Activated CD4-positive, alpha-beta T cell treated with anti-CD3 and anti-CD28 coated beads, Interleukin-2, amount 10 ng/mL, durations not matched to agents 24 days and 14 days (primary cell): ENCODE measurements around the gene DRAM1. TPM values are rescaled to one million over a fixed set of nuclear protein-coding genes. Genes with fewer than 3 reads are reported as not detected.
A peak's percentile ranks its signal among the peaks of the same experiment; 100 is the strongest.
"Not testable (repeated sequence)": the region's sequence is repeated elsewhere in the genome, so short reads cannot be mapped to it uniquely, and the experiment has no call there.

Experiments
- DNase-seq: peaks from one replicate; pipeline ENCODE4 v3.0.0; 2022
- H3K27ac Mint-ChIP-seq: one replicate; pipeline ENCODE4 v1.8.0; 2022; ENCODE audit warnings: mild to moderate bottlenecking, mixed read lengths
- H3K27me3 Mint-ChIP-seq: one replicate; pipeline ENCODE4 v1.8.0; 2022; ENCODE audit warnings: mixed read lengths
- H3K36me3 Mint-ChIP-seq: one replicate; pipeline ENCODE4 v1.8.0; 2022; ENCODE audit warnings: low read depth, mild to moderate bottlenecking, mixed read lengths
- H3K4me1 Mint-ChIP-seq: one replicate; pipeline ENCODE4 v1.8.0; 2021; ENCODE audit warnings: mixed read lengths
- H3K4me3 Mint-ChIP-seq: one replicate; pipeline ENCODE4 v1.8.0; 2022; ENCODE audit warnings: mild to moderate bottlenecking, moderate library complexity, mixed read lengths
- H3K9me3 Mint-ChIP-seq: one replicate; pipeline ENCODE4 v1.8.0; 2021; ENCODE audit warnings: mixed read lengths
- intact Hi-C: fragments of 100-400 bp; cut with micrococcal nuclease; formaldehyde crosslinking; loops from one replicate; pipeline ENCODE4 v1.15.1; 2023
- total RNA-seq: library from RNA; stranded (reverse); gene quantifications from 2 replicates; pipeline ENCODE4 v1.2.3, GENCODE V29; 2022

The DRAM1 gene
- total RNA-seq, 1 donor from 2014 or later, result 4.3 TPM

- Mint-ChIP-seq H3K4me1 (peaks cover 6% of the 10 kb centered on the region), H3K27ac (no peak overlapping the region), H3K9me3 (no peaks in the 10 kb centered on the region), H3K27me3 (no peaks in the 10 kb centered on the region), H3K36me3 (peaks cover 2% of the 10 kb centered on the region), H3K4me3 (no peak overlapping the region)
- DNase-seq, result no peak
- intact Hi-C loops, result no loop called here
Measured at GRCh38 chr12:101850199-101850598, 27.2 kb upstream of the DRAM1 start.

- H3K4me1 Mint-ChIP-seq, result peaks cover 6% of the 10 kb centered on the region
- H3K36me3 Mint-ChIP-seq, result peaks cover 3% of the 10 kb centered on the region
- intact Hi-C loops, result no loop called here
- no peaks in the 10 kb centered on the region for H3K27me3 Mint-ChIP-seq
- H3K9me3 Mint-ChIP-seq, result peaks cover 6% of the 10 kb centered on the region
- H3K4me3 Mint-ChIP-seq, result no peak overlapping the region
- H3K27ac Mint-ChIP-seq, result no peak overlapping the region
- DNase-seq, result no peak
Measured at GRCh38 chr12:101852998-101853397, 24.4 kb upstream of the DRAM1 start.

- Mint-ChIP-seq H3K4me1 (peaks cover 13% of the 10 kb centered on the region), H3K27ac (no peak overlapping the region)
- intact Hi-C loops, result no loop called here
Measured at GRCh38 chr12:101854747-101855146, 22.6 kb upstream of the DRAM1 start.

GRCh38 chr12:101855364-101855884 is 22.0 kb upstream of the DRAM1 start:
- Mint-ChIP-seq H3K9me3 (peaks cover 6% of the 10 kb centered on the region), H3K27me3 (no peaks in the 10 kb centered on the region), H3K4me1 (peaks cover 17% of the 10 kb centered on the region), H3K27ac (no peak overlapping the region), H3K36me3 (peaks cover 3% of the 10 kb centered on the region), H3K4me3 (no peak overlapping the region)
- no peak for DNase-seq
- intact Hi-C loops, result no loop called here

More at GRCh38 chr12:101854747-101855146, 22.6 kb upstream of the DRAM1 start:
- H3K27me3 Mint-ChIP-seq, result no peaks in the 10 kb centered on the region
- no peak for DNase-seq
- H3K9me3 Mint-ChIP-seq, result peaks cover 6% of the 10 kb centered on the region
- H3K4me3 Mint-ChIP-seq, result no peak overlapping the region
- peaks cover 3% of the 10 kb centered on the region for H3K36me3 Mint-ChIP-seq

GRCh38 chr12:101855976-101856375 is 21.4 kb upstream of the DRAM1 start:
- H3K4me1 Mint-ChIP-seq, result peaks cover 21% of the 10 kb centered on the region
- H3K9me3 Mint-ChIP-seq, result peaks cover 6% of the 10 kb centered on the region
- no peak overlapping the region for H3K4me3 Mint-ChIP-seq
- DNase-seq, result no peak
- intact Hi-C loops, result no loop called here
- H3K36me3 Mint-ChIP-seq, result peaks cover 3% of the 10 kb centered on the region
- H3K27me3 Mint-ChIP-seq, result no peaks in the 10 kb centered on the region
- no peak overlapping the region for H3K27ac Mint-ChIP-seq

GRCh38 chr12:101856614-101857013 is 20.8 kb upstream of the DRAM1 start:
- intact Hi-C loops, H3K9me3 Mint-ChIP-seq, H3K27ac Mint-ChIP-seq, H3K27me3 Mint-ChIP-seq, H3K4me3 Mint-ChIP-seq, H3K36me3 Mint-ChIP-seq, DNase-seq: not testable (repeated sequence)
- peaks cover 23% of the 10 kb centered on the region for H3K4me1 Mint-ChIP-seq

- H3K4me3 Mint-ChIP-seq, result no peak overlapping the region
- no peak overlapping the region for H3K27ac Mint-ChIP-seq
- H3K4me1 Mint-ChIP-seq, result peaks cover 23% of the 10 kb centered on the region
- no peaks in the 10 kb centered on the region for H3K27me3 Mint-ChIP-seq
- DNase-seq, result no peak
- peaks cover 3% of the 10 kb centered on the region for H3K36me3 Mint-ChIP-seq
- intact Hi-C loops, result no loop called here
- H3K9me3 Mint-ChIP-seq, result peaks cover 6% of the 10 kb centered on the region
Measured at GRCh38 chr12:101857043-101857558, 20.3 kb upstream of the DRAM1 start.

GRCh38 chr12:101858361-101858760 is 19.0 kb upstream of the DRAM1 start:
- Mint-ChIP-seq H3K27me3 (no peaks in the 10 kb centered on the region), H3K36me3 (peaks cover 3% of the 10 kb centered on the region), H3K27ac (no peak overlapping the region), H3K4me3 (no peak overlapping the region), H3K9me3 (peaks cover 6% of the 10 kb centered on the region), H3K4me1 (peaks cover 23% of the 10 kb centered on the region)
- DNase-seq, result no peak
- intact Hi-C loops, result loop anchor here (2.0 kb wide), 1 partner anchor 66 kb away; no protein-coding TSS in a partner anchor

- intact Hi-C loops, result loop anchor here (2.0 kb wide), 1 partner anchor 67 kb away; no protein-coding TSS in a partner anchor
- DNase-seq, result no peak
- peaks cover 4% of the 10 kb centered on the region for H3K36me3 Mint-ChIP-seq
- peak overlapping the region; percentile 68 for H3K27ac Mint-ChIP-seq
- peaks cover 8% of the 10 kb centered on the region for H3K9me3 Mint-ChIP-seq
- H3K4me3 Mint-ChIP-seq, result no peak overlapping the region
- no peaks in the 10 kb centered on the region for H3K27me3 Mint-ChIP-seq
- H3K4me1 Mint-ChIP-seq, result peaks cover 23% of the 10 kb centered on the region
Measured at GRCh38 chr12:101859664-101860607, 17.4 kb upstream of the DRAM1 start.

GRCh38 chr12:101861688-101862087 is 15.7 kb upstream of the DRAM1 start:
- intact Hi-C loops, H3K4me3 Mint-ChIP-seq, H3K9me3 Mint-ChIP-seq, H3K36me3 Mint-ChIP-seq, H3K27ac Mint-ChIP-seq, DNase-seq, H3K27me3 Mint-ChIP-seq: not testable (repeated sequence)
- H3K4me1 Mint-ChIP-seq, result peaks cover 33% of the 10 kb centered on the region

- intact Hi-C loops, result no loop called here
- no peak overlapping the region for H3K4me3 Mint-ChIP-seq
- H3K4me1 Mint-ChIP-seq, result peaks cover 33% of the 10 kb centered on the region
- H3K27ac Mint-ChIP-seq, result no peak overlapping the region
- peaks cover 3% of the 10 kb centered on the region for H3K36me3 Mint-ChIP-seq
- no peaks in the 10 kb centered on the region for H3K27me3 Mint-ChIP-seq
- H3K9me3 Mint-ChIP-seq, result peaks cover 7% of the 10 kb centered on the region
- DNase-seq, result no peak
Measured at GRCh38 chr12:101862245-101862644, 15.1 kb upstream of the DRAM1 start.

- H3K4me1 Mint-ChIP-seq, result peaks cover 33% of the 10 kb centered on the region
- no peak overlapping the region for H3K27ac Mint-ChIP-seq
- no peak overlapping the region for H3K4me3 Mint-ChIP-seq
- peaks cover 3% of the 10 kb centered on the region for H3K36me3 Mint-ChIP-seq
- intact Hi-C loops, result no loop called here
- H3K27me3 Mint-ChIP-seq, result no peaks in the 10 kb centered on the region
- no peak for DNase-seq
- peaks cover 7% of the 10 kb centered on the region for H3K9me3 Mint-ChIP-seq
Measured at GRCh38 chr12:101863981-101864380, 13.4 kb upstream of the DRAM1 start.

GRCh38 chr12:101866615-101867373 is 10.6 kb upstream of the DRAM1 start:
- H3K9me3 Mint-ChIP-seq, result peaks cover 7% of the 10 kb centered on the region
- peaks cover 13% of the 10 kb centered on the region for H3K4me1 Mint-ChIP-seq
- H3K36me3 Mint-ChIP-seq, result peaks cover 3% of the 10 kb centered on the region
- no peak overlapping the region for H3K27ac Mint-ChIP-seq
- intact Hi-C loops, result no loop called here
- no peaks in the 10 kb centered on the region for H3K27me3 Mint-ChIP-seq
- no peak overlapping the region for H3K4me3 Mint-ChIP-seq
- DNase-seq, result no peak
